K562 (cell line): ENCODE data around the gene BACE1. TPM values are rescaled to one million over a fixed set of nuclear protein-coding genes. Genes with fewer than 3 reads are reported as not detected.
"Not testable (repeated sequence)": the region's sequence is repeated elsewhere in the genome, so short reads cannot be mapped to it uniquely, and the experiment has no call there.

ENCODE experiments used
- ATAC-seq: fragments of 200-7000 bp; cut with Tn5 transposase; 3 replicates; pipeline ENCODE4 v1.9.1; 2020; ENCODE audit warnings: moderate library complexity
- BruUV-seq: library from RNA; stranded (reverse); fragments of 400-500 nt; replicated peaks from 2 replicates; lab custom pipeline; 2021; lab: Mats Ljungman, UMichigan
- CTCF ChIA-PET: fragments of 300-600 bp; formaldehyde crosslinking; extraction: SDS; loops from one replicate; lab custom pipeline; 2021; ENCODE audit warnings: low intra/inter-chr PET ratio; lab: Yijun Ruan, JAX
- POLR2A ChIA-PET: fragments of 300-600, 350-650 bp; sonication (Branson Sonifier 250); formaldehyde crosslinking; extraction: SDS; loops from one replicate; lab custom pipeline; 2021; ENCODE audit warnings: antibody characterized with exemption, inconsistent platforms; lab: Yijun Ruan, JAX
- DNase-seq, 4 experiments: peaks; one replicate each; pipeline versions ENCODE4 v3.0.0 to v3.0.0-alpha.2; 2011 to 2018; ENCODE audit warnings: low spot score in 3 of 4, mixed read lengths in 3 of 4; ENCODE audit errors: extremely low read depth in 1 of 4
- FAIRE-seq: peaks from 2 replicates; lab custom pipeline; 2011; peaks lifted over from hg19 to GRCh38; lab: Jason Lieb, UNC
- H2AFZ ChIP-seq: 2 replicates; pipeline ENCODE4 v1.6.0; 2011; ENCODE audit warnings: low read depth, low read length, control low read depth, inconsistent platforms
- H3K27ac ChIP-seq: fragments of 200-600 bp; 3 replicates; pipeline ENCODE4 v1.8.0; 2011; ENCODE audit warnings: low read depth, mild to moderate bottlenecking, control low read depth, inconsistent platforms, low read length, moderate library complexity, mixed read lengths; ENCODE audit errors: extremely low read depth
- H3K27me3 ChIP-seq, 2 experiments: fragments of 300-600 bp in 1 of 2; 2 replicates in 1 of 2; 3 replicates in 1 of 2; pipeline versions ENCODE4 v1.6.0 to v1.8.0; 2011; ENCODE audit warnings: inconsistent platforms in 2 of 2, low read length in 2 of 2, mild to moderate bottlenecking in 1 of 2, mixed read lengths in 1 of 2, moderate library complexity in 1 of 2; ENCODE audit not compliant: control insufficient read depth in 2 of 2, insufficient read depth in 2 of 2
- H3K36me3 ChIP-seq: fragments of 300-600 bp; 3 replicates; pipeline ENCODE4 v1.8.0; 2011; ENCODE audit warnings: mild to moderate bottlenecking, low read length, inconsistent platforms; ENCODE audit not compliant: control insufficient read depth, insufficient read depth
- H3K4me1 ChIP-seq, 2 experiments: fragments of 200-600 bp in 1 of 2; replicated peaks in 1 of 2; 2 replicates in 1 of 2; 3 replicates in 1 of 2; pipeline versions ENCODE4 v1.5.1 to v1.8.0; 2011; ENCODE audit warnings: inconsistent platforms in 2 of 2, low read length in 2 of 2, mild to moderate bottlenecking in 1 of 2, mixed read lengths in 1 of 2, moderate library complexity in 1 of 2; ENCODE audit not compliant: control insufficient read depth in 2 of 2, insufficient read depth in 2 of 2
- H3K4me2 ChIP-seq: 2 replicates; pipeline ENCODE4 v1.6.1; 2011; ENCODE audit warnings: low read length, control low read depth, inconsistent platforms, mixed read lengths; ENCODE audit not compliant: insufficient read depth
- H3K4me3 ChIP-seq: fragments of 200-600 bp; sonication (generic), shearing (Covaris generic); 2 replicates; pipeline ENCODE4 v1.5.1; 2016; ENCODE audit warnings: control low read depth, inconsistent platforms
- H3K79me2 ChIP-seq: fragments of 200-600 bp; 3 replicates; pipeline ENCODE4 v1.8.0; 2011; ENCODE audit warnings: low read length, inconsistent platforms; ENCODE audit not compliant: control insufficient read depth, insufficient read depth
- H3K9ac ChIP-seq, 2 experiments: 2 replicates each; pipeline versions ENCODE4 v1.6.0 to v1.6.1; 2011; ENCODE audit warnings: low read depth in 2 of 2, low read length in 2 of 2, control low read depth in 1 of 2, inconsistent platforms in 1 of 2, mild to moderate bottlenecking in 1 of 2, mixed read lengths in 1 of 2; ENCODE audit not compliant: insufficient read depth in 1 of 2
- H3K9me1 ChIP-seq: one replicate; pipeline ENCODE4 v1.6.0; 2011; ENCODE audit warnings: inconsistent platforms, mild to moderate bottlenecking, low read length, moderate library complexity; ENCODE audit not compliant: control insufficient read depth, insufficient read depth
- H3K9me3 ChIP-seq: replicated peaks from 2 replicates; pipeline ENCODE4 v1.5.1; 2011; ENCODE audit warnings: low read depth, low read length, inconsistent platforms; ENCODE audit not compliant: control insufficient read depth, insufficient read depth
- H4K20me1 ChIP-seq: replicated peaks from 2 replicates; pipeline ENCODE4 v1.6.1; 2011; ENCODE audit warnings: low read length, inconsistent platforms, mixed read lengths; ENCODE audit not compliant: control insufficient read depth, insufficient read depth
- CEBPB ChIP-seq: fragments of 450-650 bp; IDR thresholded peaks from 2 replicates; pipeline ENCODE4 v1.6.1; 2016; ENCODE audit warnings: missing genetic modification characterization, missing compliant biosample characterization
- MECOM ChIP-seq: fragments of 250-450 bp; sonication (Bioruptor Pico); IDR thresholded peaks from 2 replicates; pipeline ENCODE4 v1.8.0; 2022; ENCODE audit warnings: inconsistent platforms
- MXI1 ChIP-seq: IDR thresholded peaks from 2 replicates; pipeline ENCODE4 v1.6.1; 2011; ENCODE audit warnings: low read depth, mild to moderate bottlenecking, improper control_type of control experiment, low read length
- SMARCA5 ChIP-seq: fragments of 450-650 bp; IDR thresholded peaks from 2 replicates; pipeline ENCODE4 v1.6.1; 2016
- TOE1 ChIP-seq, 2 experiments: fragments of 450-650 bp in 1 of 2; sonication (generic) in 1 of 2; formaldehyde crosslinking in 1 of 2; IDR thresholded peaks; 2 replicates each; pipeline versions ENCODE4 v1.7.1 to v1.8.0; 2016 to 2022; ENCODE audit warnings: borderline replicate concordance in 2 of 2, mild to moderate bottlenecking in 2 of 2, antibody characterized with exemption in 1 of 2, inconsistent platforms in 1 of 2, low read depth in 1 of 2, missing genetic modification reagents in 1 of 2, moderate library complexity in 1 of 2
- ZNF644 ChIP-seq: fragments of 200-800 bp; sonication (Bioruptor generic); IDR thresholded peaks from 2 replicates; pipeline ENCODE4 v1.6.1; 2016; ENCODE audit warnings: low read depth, missing genetic modification characterization, missing compliant biosample characterization
- WGBS: fragments of 100-300 bp; shearing (Covaris generic); methylation state at CpG from one replicate; pipeline ENCODE4 v1.1.6; 2016; ENCODE audit warnings: low coverage, mixed read lengths; ENCODE audit not compliant: insufficient coverage; ENCODE audit errors: missing lambda C conversion rate; 5-methylcytosine and 5-hydroxymethylcytosine counted together
- in situ Hi-C: fragments of 300-500 bp; cut with MboI; formaldehyde crosslinking; loops from 4 replicates; pipeline ENCODE4 v1.15.0; 2018; ENCODE audit warnings: inconsistent platforms, mixed read lengths
- intact Hi-C: fragments of 100-400 bp; cut with micrococcal nuclease; formaldehyde crosslinking; loops from 2 replicates; pipeline ENCODE4 v1.14.2; 2022
- polyA plus RNA-seq, 8 experiments: library from polyadenylated mRNA; depleted of rRNA in 4 of 8; stranded (reverse) in 5 of 8; unstranded in 3 of 8; fragments of >200 nt; fragmentation: Nextera tagmentation in 2 of 8; fragmentation: Illumina TruSeq in 1 of 8; extraction: Ambion mirVana in 2 of 8; extraction: Trizol in 1 of 8; gene quantifications; 2 replicates each; pipeline versions ENCODE4 v1.2.1 to v1.2.3, GENCODE V29; 2011 to 2014; ENCODE audit warnings: inconsistent platforms in 1 of 8, missing spikeins in 1 of 8
- total RNA-seq, 7 experiments: library from RNA; depleted of rRNA in 6 of 7; stranded (reverse); fragments of >200 nt in 6 of 7; fragmentation: Illumina TruSeq in 2 of 7; extraction: Trizol in 2 of 7; gene quantifications; 2 replicates each; pipeline versions ENCODE4 v1.2.1 to v1.2.3, GENCODE V29; 2011 to 2021; ENCODE audit warnings: low replicate concordance in 1 of 7
- TF ChIP-seq, protein P1 (sequence below): IDR thresholded peaks from 3 replicates; pipeline ENCODE4 v1.6.1; 2011; ENCODE audit warnings: borderline replicate concordance, mild to moderate bottlenecking, moderate library complexity; ENCODE audit not compliant: insufficient read length; ENCODE audit errors: extremely low read depth

The BACE1 gene
- total and polyA plus RNA-seq, 9 of the 15 experiments (the other 6 are each of a cell fraction or from before 2014, with no cell fraction given), result 0.01 to 0.25 (median 0.16) TPM; not detected in 5

- peak; percentile 53; the same call in 1 of the 2 replicates for TF ChIP-seq MXI1
- TF ChIP-seq, all 486 proteins: peak for 136
Observed at GRCh38 chr11:117327567-117328374, 11.7 kb upstream of the BACE1 start, which contains the start of gene CEP164 (continued).

GRCh38 chr11:117327255-117327566, 11.2 kb upstream of the BACE1 start:
- H3K27ac ChIP-seq; FAIRE-seq; in situ Hi-C loops; H3K9ac ChIP-seq; H3K27me3 ChIP-seq; ATAC-seq; BruUV-seq; CTCF ChIA-PET; H3K9me3 ChIP-seq; DNase-seq; H3K36me3 ChIP-seq; H3K9me1 ChIP-seq; H4K20me1 ChIP-seq; H3K79me2 ChIP-seq; TF ChIP-seq TOE1 (CRISPR knock-in tag; IDR thresholded peaks at IDR 0.05; ENCODE audit: borderline replicate concordance, low read depth): not testable (repeated sequence)
- Histone ChIP-seq H2AFZ (peak overlapping the region; percentile 87), H3K4me1 (peaks cover 5 to 10% of the 10 kb centered on the region in 2 experiments; a peak in 4 of 5 replicates), H3K4me2 (peak overlapping the region; percentile 77; the same call in 1 of the 2 replicates), H3K4me3 (peak overlapping the region; percentile 76; the same call in 1 of the 2 replicates)
- POLR2A ChIA-PET, result interaction anchor here (0.6 to 6.7 kb wide), 9 partner anchors 9 to 426 kb away, joined by 3 to 42 read pairs (median 4); partner anchors contain the start of gene PAFAH1B2
- WGBS, result 2% methylated on average over 5 of the region's 5 CpGs
- intact Hi-C loops, result loop anchor here (5.0 kb wide), 1 partner anchor 95 kb away; the partner anchor contains the start of genes PCSK7 and RNF214
- TF ChIP-seq CEBPB (0 out of 2 replicates have a peak, but pooled peaks have one; percentile 45), SMARCA5 (peak; percentile 80; the same call in 1 of the 2 replicates), TOE1 (IDR thresholded peaks at IDR 0.05; ENCODE audit: borderline replicate concordance) (0 out of 2 replicates have a peak, but pooled peaks have one; percentile 8), MECOM (CRISPR knock-in tag) (0 out of 2 replicates have a peak, but pooled peaks have one; percentile 70), ZNF644 (tag) (0 out of 2 replicates have a peak, but pooled peaks have one; percentile 41)
- TF ChIP-seq, protein P1, sequence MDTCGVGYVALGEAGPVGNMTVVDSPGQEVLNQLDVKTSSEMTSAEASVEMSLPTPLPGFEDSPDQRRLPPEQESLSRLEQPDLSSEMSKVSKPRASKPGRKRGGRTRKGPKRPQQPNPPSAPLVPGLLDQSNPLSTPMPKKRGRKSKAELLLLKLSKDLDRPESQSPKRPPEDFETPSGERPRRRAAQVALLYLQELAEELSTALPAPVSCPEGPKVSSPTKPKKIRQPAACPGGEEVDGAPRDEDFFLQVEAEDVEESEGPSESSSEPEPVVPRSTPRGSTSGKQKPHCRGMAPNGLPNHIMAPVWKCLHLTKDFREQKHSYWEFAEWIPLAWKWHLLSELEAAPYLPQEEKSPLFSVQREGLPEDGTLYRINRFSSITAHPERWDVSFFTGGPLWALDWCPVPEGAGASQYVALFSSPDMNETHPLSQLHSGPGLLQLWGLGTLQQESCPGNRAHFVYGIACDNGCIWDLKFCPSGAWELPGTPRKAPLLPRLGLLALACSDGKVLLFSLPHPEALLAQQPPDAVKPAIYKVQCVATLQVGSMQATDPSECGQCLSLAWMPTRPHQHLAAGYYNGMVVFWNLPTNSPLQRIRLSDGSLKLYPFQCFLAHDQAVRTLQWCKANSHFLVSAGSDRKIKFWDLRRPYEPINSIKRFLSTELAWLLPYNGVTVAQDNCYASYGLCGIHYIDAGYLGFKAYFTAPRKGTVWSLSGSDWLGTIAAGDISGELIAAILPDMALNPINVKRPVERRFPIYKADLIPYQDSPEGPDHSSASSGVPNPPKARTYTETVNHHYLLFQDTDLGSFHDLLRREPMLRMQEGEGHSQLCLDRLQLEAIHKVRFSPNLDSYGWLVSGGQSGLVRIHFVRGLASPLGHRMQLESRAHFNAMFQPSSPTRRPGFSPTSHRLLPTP, result peak; percentile 43
